Ishikawa (cell line): Measurements from ENCODE around the gene CATSPERZ.

Experiments
- CEBPB ChIP-seq: IDR thresholded peaks from 2 replicates; pipeline ENCODE4 v1.6.1; 2012
- CREB1 ChIP-seq: IDR thresholded peaks from 2 replicates; pipeline ENCODE4 v1.6.1; 2012; ENCODE audit warnings: low read depth
- EGR1 ChIP-seq: IDR thresholded peaks from 2 replicates; pipeline ENCODE4 v1.6.1; 2012
- EP300 ChIP-seq: IDR thresholded peaks from 2 replicates; pipeline ENCODE4 v1.6.1; 2012; ENCODE audit warnings: borderline replicate concordance
- FOXM1 ChIP-seq: IDR thresholded peaks from 2 replicates; pipeline ENCODE4 v1.6.1; 2012; ENCODE audit warnings: low read depth, borderline replicate concordance
- MAX ChIP-seq: IDR thresholded peaks from 2 replicates; pipeline ENCODE4 v1.6.1; 2012
- NFIC ChIP-seq: IDR thresholded peaks from 2 replicates; pipeline ENCODE4 v1.6.1; 2012
- RAD21 ChIP-seq: IDR thresholded peaks from 2 replicates; pipeline ENCODE4 v1.6.1; 2012; ENCODE audit warnings: low read depth
- REST ChIP-seq: IDR thresholded peaks from 2 replicates; pipeline ENCODE4 v1.6.1; 2012; ENCODE audit warnings: low read depth, mild to moderate bottlenecking
- TAF1 ChIP-seq: IDR thresholded peaks from 2 replicates; pipeline ENCODE4 v1.6.1; 2012; ENCODE audit warnings: low read depth, mild to moderate bottlenecking
- TCF12 ChIP-seq: IDR thresholded peaks from 2 replicates; pipeline ENCODE4 v1.6.1; 2012; ENCODE audit warnings: low read depth
- TEAD4 ChIP-seq: IDR thresholded peaks from 2 replicates; pipeline ENCODE4 v1.6.1; 2012
- USF1 ChIP-seq: IDR thresholded peaks from 2 replicates; pipeline ENCODE4 v1.6.1; 2012
- YY1 ChIP-seq: IDR thresholded peaks from 2 replicates; pipeline ENCODE4 v1.6.1; 2012; ENCODE audit warnings: low read depth
- ZBTB7A ChIP-seq: IDR thresholded peaks from 2 replicates; pipeline ENCODE4 v1.6.1; 2012; ENCODE audit warnings: low read depth

The CATSPERZ gene

DNA sequence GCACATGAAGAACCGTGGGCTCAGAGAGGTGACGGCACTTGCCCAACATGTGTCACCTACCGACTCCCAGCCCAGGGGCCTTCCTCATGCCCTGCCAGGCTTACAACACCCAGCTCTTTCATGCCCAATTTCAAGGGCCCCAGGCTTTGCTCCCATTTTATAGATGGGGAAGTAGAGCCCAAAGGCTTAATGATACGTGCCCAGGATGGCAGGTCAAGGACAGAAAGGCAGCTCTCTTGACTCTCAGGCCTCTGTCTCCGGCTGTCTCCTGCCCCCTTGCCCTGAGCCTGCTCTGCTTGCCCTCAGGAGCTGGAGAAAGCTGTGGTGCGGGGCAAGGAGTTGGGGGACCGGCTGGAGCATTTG is 48.8 kb downstream of the CATSPERZ start:
- TF ChIP-seq TCF12 (no peak), EGR1 (no peak), REST (no peak)

- TF ChIP-seq NFIC = no peak
- no peak for TF ChIP-seq TEAD4
- TF ChIP-seq RAD21 = no peak
- TF ChIP-seq FOXM1 = no peak
- no peak for TF ChIP-seq REST
- TF ChIP-seq TAF1 = no peak
- TF ChIP-seq MAX = no peak
- no peak for TF ChIP-seq TCF12
- TF ChIP-seq ZBTB7A = no peak
- no peak for TF ChIP-seq YY1
- TF ChIP-seq CEBPB = no peak
- TF ChIP-seq CREB1 = no peak
- TF ChIP-seq EP300 = no peak
- TF ChIP-seq USF1 = no peak
- TF ChIP-seq EGR1 = no peak
These were observed 49.2 kb downstream of the CATSPERZ start for GRCh38 chr11:64349404-64349803.

DNA sequence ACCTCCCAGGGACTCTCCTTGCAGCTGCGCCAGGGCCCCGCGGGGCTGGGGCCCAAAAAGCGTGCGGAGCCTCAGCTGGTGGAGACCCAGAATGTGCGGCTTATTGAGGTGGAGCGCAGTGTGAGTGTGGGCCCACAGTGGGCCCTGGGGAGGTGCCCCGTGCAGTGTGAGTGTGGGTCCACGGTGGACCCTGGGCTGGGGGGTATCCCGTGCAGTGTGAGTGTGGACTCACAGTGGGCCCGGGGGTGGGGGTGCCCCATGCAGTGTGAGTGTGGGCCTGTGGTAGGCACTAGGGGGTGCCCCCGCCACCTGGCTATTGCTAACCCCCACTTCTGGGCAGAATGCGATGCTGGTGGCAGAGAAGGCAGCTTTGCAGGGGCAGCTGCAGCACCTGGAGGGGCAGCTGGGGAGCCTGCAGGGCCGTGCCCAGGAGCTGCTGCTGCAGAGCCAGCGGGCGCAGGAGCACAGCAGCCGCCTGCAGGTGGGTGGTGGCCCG is 51.0 kb downstream of the CATSPERZ start:
- TF ChIP-seq ZBTB7A = no peak
- TF ChIP-seq FOXM1 = no peak
- TF ChIP-seq RAD21 = no peak
- TF ChIP-seq EGR1 = no peak
- no peak for TF ChIP-seq EP300
- no peak for TF ChIP-seq MAX
- TF ChIP-seq NFIC = no peak
- no peak for TF ChIP-seq TCF12
- TF ChIP-seq YY1 = no peak
- no peak for TF ChIP-seq USF1
- no peak for TF ChIP-seq CREB1
- no peak for TF ChIP-seq TAF1
- TF ChIP-seq TEAD4 = no peak

DNA sequence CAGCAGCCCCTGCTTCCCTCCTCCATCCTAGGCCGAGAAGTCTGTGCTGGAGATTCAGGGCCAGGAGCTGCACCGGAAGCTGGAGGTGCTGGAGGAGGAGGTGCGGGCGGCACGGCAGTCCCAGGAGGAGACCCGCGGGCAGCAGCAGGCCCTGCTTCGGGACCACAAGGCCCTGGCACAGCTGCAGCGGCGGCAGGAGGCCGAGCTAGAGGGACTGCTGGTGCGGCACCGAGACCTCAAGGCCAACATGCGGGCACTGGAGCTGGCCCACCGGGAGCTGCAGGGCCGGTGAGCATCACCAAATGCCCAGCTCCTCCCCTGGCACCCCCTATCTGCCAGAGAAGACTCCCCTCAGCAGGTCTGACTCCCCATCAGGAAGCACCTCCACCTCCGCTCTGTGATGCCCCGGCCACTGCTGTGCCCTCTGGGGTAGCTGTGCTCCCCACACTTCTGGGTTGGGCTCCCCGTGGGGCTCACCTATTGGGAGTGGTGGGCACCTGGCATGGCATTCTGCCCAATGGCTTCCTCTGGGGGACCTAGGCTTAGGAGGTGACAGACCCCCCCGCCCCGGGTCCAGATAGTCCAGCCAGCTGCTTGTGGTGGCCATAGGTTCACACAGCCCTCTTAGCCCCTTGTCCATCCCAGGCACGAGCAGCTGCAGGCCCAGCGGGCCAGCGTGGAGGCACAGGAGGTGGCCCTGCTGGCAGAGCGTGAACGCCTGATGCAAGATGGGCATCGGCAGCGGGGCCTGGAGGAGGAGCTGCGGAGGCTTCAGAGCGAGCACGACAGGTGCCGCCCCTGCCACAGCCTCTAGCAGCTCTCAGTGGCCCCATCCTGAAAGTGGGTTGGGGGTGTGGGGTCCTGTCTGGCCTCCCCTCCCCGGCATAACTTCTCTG is 52.2 kb downstream of the CATSPERZ start:
- TF ChIP-seq EGR1 = no peak
- no peak for TF ChIP-seq RAD21
- no peak for TF ChIP-seq TAF1
- TF ChIP-seq ZBTB7A = no peak
- TF ChIP-seq EP300 = no peak
- no peak for TF ChIP-seq TEAD4
- no peak for TF ChIP-seq MAX
- TF ChIP-seq REST = no peak
- TF ChIP-seq FOXM1 = no peak
- TF ChIP-seq NFIC = no peak
- no peak for TF ChIP-seq CEBPB
- TF ChIP-seq TCF12 = no peak
- TF ChIP-seq USF1 = no peak
- TF ChIP-seq CREB1 = no peak
